CD4-positive, alpha-beta T cell treated with Interleukin-2 at 100 ng/mL for 4 hours (primary cell): ENCODE measurements around the gene TMEM175.
"Not testable (repeated sequence)": the region's sequence is repeated elsewhere in the genome, so short reads cannot be mapped to it uniquely, and the experiment has no call there.

Source experiments
- DNase-seq: peaks from one replicate; pipeline ENCODE4 v3.0.0-alpha.2; 2020; ENCODE audit warnings: low spot score

The TMEM175 gene

GRCh38 chr4:991451-992296 is 59.4 kb downstream of the TMEM175 start:
- no peak for DNase-seq

GRCh38 chr4:992297-993110 is 60.2 kb downstream of the TMEM175 start:
- no peak for DNase-seq

DNA sequence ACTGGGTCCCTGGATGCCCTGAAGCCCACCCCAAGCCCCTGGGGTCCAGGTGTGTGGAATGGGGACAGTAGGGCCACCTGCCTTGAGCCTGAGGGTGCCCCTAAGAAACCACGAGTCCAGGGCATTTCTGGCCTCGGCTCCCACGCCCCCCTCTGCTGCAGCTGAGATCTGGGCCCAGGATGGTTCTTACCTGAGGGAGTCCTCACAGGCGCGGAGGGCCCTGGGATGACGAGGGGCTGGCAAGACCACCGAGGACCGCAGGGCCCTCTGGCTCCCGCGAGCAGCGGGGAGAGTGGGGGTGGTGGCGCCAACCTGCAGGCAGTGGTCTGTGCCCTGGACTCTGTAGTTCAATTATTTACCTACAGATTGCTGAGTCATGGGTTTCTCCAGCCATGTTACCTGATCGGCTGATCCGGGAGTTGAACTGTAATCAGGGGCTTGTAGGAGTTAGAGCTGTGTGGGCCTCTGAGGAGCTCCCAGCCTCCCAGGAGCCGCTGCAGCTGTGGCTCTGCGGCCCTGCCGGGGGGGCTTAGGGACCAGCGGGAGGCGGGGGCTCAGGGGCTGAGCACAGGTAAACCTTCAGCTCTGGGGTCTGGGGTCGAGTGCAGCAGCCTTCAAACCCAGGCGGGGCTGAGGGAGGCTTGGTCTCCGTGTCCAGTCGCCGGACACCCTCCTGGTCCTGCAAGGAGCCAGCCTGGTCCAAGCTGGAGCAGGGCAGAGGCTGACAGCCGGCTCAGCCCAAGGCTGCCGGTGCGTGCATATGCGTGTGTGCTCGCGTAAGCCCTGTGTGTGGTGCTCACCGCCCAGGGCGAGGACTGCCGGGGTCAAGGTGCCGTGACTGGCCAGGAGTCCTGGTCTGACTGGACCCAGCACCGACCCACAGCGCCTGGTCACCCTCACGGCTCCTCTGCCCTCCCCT is 61.1 kb downstream of the TMEM175 start, which contains the start of gene SLC26A1:
SLC26A1 (minus strand) TSS at position 294 of the 919 bp plus-strand sequence. CDS start 1,701 bp downstream, outside the sequence.
- DNase-seq, result no peak

GRCh38 chr4:995311-996026 is 63.2 kb downstream of the TMEM175 start:
- DNase-seq, result no peak

- no peak for DNase-seq
Measured at GRCh38 chr4:996030-996996, 64.1 kb downstream of the TMEM175 start.

- no peak for DNase-seq
Measured at GRCh38 chr4:996997-997374, 64.7 kb downstream of the TMEM175 start.

GRCh38 chr4:997375-998071 is 65.3 kb downstream of the TMEM175 start:
- no peak for DNase-seq

DNA sequence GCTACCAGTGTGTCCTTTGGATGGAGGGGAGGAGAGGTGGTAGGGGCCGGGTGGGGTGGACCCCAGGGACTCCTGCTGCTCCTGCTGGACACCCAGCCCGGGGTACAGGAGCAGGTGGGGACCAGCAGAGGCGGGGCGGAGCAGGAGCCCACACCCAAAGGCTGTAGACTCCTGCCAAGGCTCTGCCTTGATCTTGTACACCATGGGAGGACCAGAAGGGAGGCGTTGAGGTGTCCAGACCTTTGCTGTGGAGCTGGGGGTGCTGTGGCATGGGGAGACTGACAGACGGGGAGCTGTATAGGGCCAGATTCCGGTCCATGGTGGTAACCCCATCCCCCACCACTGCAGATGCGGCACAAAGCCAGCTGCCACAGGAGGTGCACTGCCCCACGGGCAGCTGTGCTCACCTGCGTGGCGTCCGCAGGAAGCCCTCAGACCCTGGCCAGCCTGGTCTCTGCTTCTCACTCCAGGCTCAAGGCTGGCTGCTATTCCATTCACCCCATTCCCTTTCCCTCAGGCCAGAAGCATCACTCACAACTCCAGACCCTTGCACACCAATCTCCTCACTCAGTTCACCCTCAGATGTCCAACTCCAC is 65.9 kb downstream of the TMEM175 start:
- DNase-seq, result no peak

DNA sequence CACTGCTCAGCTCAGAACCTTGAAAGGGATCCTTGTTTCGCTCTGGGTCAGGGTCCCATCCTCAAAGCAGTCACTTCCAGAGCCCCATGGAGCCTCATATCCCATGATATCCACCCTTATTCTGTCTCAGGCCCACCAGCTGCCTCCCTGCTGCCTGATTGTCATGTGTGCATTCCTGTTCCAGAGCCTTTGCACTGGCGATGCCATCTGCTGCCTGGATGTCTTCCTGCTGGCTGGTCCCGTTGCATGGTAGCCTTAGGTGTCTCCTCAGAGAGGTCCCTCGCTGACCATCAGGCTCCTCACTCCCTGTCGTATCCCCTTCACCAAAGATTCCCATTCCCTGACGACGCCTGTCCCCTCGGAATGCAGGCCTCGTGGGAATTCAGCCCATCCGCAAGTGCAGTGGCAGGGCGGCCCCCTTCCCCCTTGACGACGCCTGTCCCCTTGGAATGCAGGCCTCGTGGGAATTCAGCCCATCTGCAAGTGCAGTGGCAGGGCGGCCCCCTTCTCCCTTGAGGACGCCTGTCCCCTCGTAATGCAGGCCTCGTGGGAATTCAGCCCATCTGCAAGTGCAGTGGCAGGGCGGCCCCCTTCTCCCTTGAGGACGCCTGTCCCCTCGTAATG is 67.1 kb downstream of the TMEM175 start:
- not testable (repeated sequence) for DNase-seq

GRCh38 chr4:999882-1000425 is 67.7 kb downstream of the TMEM175 start:
- DNase-seq, result no peak

GRCh38 chr4:1000686-1001260 is 68.5 kb downstream of the TMEM175 start:
- DNase-seq, result no peak

- DNase-seq, result no peak
Measured at GRCh38 chr4:1001561-1002130, 69.4 kb downstream of the TMEM175 start.

- no peak for DNase-seq
Measured at GRCh38 chr4:1002131-1002630, 69.9 kb downstream of the TMEM175 start.

DNA sequence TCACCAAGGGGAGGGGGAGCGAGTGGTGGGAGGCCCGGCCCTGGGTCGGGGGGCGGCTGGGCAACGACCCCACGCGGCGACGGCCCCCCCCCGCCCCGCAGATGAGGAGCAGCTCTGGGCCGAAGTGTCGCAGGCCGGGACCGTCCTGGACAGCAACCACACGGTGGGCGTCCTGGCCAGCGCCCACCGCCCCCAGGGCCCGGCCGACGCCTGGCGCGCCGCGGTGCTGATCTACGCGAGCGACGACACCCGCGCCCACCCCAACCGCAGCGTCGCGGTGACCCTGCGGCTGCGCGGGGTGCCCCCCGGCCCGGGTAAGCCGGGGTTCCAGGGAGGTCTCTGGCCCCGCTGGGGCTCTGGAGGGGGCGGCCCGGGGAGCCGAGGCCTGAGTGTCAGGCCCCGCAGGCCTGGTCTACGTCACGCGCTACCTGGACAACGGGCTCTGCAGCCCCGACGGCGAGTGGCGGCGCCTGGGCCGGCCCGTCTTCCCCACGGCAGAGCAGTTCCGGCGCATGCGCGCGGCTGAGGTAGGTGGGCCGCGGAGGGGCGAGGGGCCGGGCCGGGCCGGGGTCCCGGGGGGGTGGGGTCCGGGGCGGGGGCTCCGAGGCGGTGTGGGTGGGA is 70.5 kb downstream of the TMEM175 start:
- no peak for DNase-seq

- DNase-seq, result no peak
Measured at GRCh38 chr4:1003271-1004070, 71.2 kb downstream of the TMEM175 start.

GRCh38 chr4:1004071-1004418 is 71.8 kb downstream of the TMEM175 start:
- no peak for DNase-seq
